Endothelial cell of umbilical vein (primary cell): ENCODE measurements around the gene WTAP. TPM values are rescaled to one million over a fixed set of nuclear protein-coding genes. Genes with fewer than 3 reads are reported as not detected.

ENCODE experiments used
- BruUV-seq: library from RNA; stranded (reverse); fragments of 400-500 nt; replicated peaks from 2 replicates; lab custom pipeline; 2021; lab: Mats Ljungman, UMichigan
- CTCF ChIA-PET: fragments of 300-600, 350-600 bp; sonication (Branson Sonifier 250); formaldehyde crosslinking; loops from one replicate; lab custom pipeline; 2021; ENCODE audit warnings: antibody characterized with exemption, inconsistent platforms; lab: Charles Lee
- POLR2A ChIA-PET: fragments of 300-600, 350-600 bp; sonication (Branson Sonifier 250); formaldehyde crosslinking; loops from one replicate; lab custom pipeline; 2021; ENCODE audit warnings: antibody characterized with exemption, inconsistent platforms; lab: Charles Lee
- DNase-seq: peaks from one replicate; pipeline ENCODE4 v3.0.0-alpha.2; 2011; ENCODE audit warnings: low read depth, low spot score
- FAIRE-seq: peaks from 2 replicates; lab custom pipeline; 2011; peaks lifted over from hg19 to GRCh38; lab: Jason Lieb, UNC
- H2AFZ ChIP-seq: 2 replicates; pipeline ENCODE4 v1.6.0; 2012; ENCODE audit warnings: low read depth, low read length, control low read depth, inconsistent platforms
- H3K27ac ChIP-seq: 2 replicates; pipeline ENCODE4 v1.5.1; 2011; ENCODE audit warnings: low read depth, mild to moderate bottlenecking, control low read depth, low read length, moderate library complexity; ENCODE audit not compliant: insufficient read depth
- H3K27me3 ChIP-seq, 2 experiments: 2 replicates each; pipeline versions ENCODE4 v1.6.0 to v1.6.1; 2011; ENCODE audit warnings: low read length in 2 of 2, mixed read lengths in 1 of 2; ENCODE audit not compliant: control insufficient read depth in 2 of 2, insufficient read depth in 2 of 2
- H3K36me3 ChIP-seq, 2 experiments: 2 replicates in 1 of 2; 3 replicates in 1 of 2; pipeline ENCODE4 v1.5.1; 2011; ENCODE audit warnings: low read length in 2 of 2, mild to moderate bottlenecking in 1 of 2, moderate library complexity in 1 of 2; ENCODE audit not compliant: control insufficient read depth in 2 of 2, insufficient read depth in 2 of 2; ENCODE audit errors: extremely low read depth in 1 of 2
- H3K4me1 ChIP-seq: 3 replicates; pipeline ENCODE4 v1.5.1; 2011; ENCODE audit warnings: mild to moderate bottlenecking, low read length; ENCODE audit not compliant: control insufficient read depth, insufficient read depth; ENCODE audit errors: extremely low read depth
- H3K4me2 ChIP-seq: 2 replicates; pipeline ENCODE4 v1.6.1; 2011; ENCODE audit warnings: low read length, control low read depth, mixed read lengths; ENCODE audit not compliant: insufficient read depth
- H3K4me3 ChIP-seq, 3 experiments: fragments of 200-600 bp in 1 of 3; sonication (generic), shearing (Covaris generic) in 1 of 3; replicated peaks in 1 of 3; 2 replicates each; pipeline ENCODE4 v1.5.1; 2011 to 2016; ENCODE audit warnings: control low read depth in 3 of 3, low read length in 3 of 3, mild to moderate bottlenecking in 2 of 3, inconsistent platforms in 1 of 3, low read depth in 1 of 3, moderate library complexity in 1 of 3; ENCODE audit not compliant: insufficient read depth in 1 of 3
- H3K79me2 ChIP-seq: 2 replicates; pipeline ENCODE4 v1.6.0; 2012; ENCODE audit warnings: low read length, inconsistent platforms; ENCODE audit not compliant: control insufficient read depth, insufficient read depth
- H3K9ac ChIP-seq: replicated peaks from 2 replicates; pipeline ENCODE3; 2011; ENCODE audit warnings: low read length, control low read depth; ENCODE audit not compliant: insufficient read depth; ENCODE audit errors: extremely low read depth
- H3K9me1 ChIP-seq: replicated peaks from 3 replicates; pipeline ENCODE4 v1.6.0; 2011; ENCODE audit warnings: mild to moderate bottlenecking, low read length; ENCODE audit not compliant: control insufficient read depth, insufficient read depth; ENCODE audit errors: extremely low read depth
- H3K9me3 ChIP-seq: replicated peaks from 2 replicates; pipeline ENCODE4 v1.5.1; 2012; ENCODE audit warnings: low read length, inconsistent platforms; ENCODE audit not compliant: control insufficient read depth, insufficient read depth
- H4K20me1 ChIP-seq: replicated peaks from 2 replicates; pipeline ENCODE3; 2011; ENCODE audit warnings: mild to moderate bottlenecking, low read length; ENCODE audit not compliant: control insufficient read depth, insufficient read depth; ENCODE audit errors: extremely low read depth
- EZH2 ChIP-seq: IDR thresholded peaks from 2 replicates; pipeline ENCODE4 v1.6.1; 2012; ENCODE audit warnings: borderline replicate concordance, low read depth, mild to moderate bottlenecking, moderate library complexity, low read length, inconsistent platforms; ENCODE audit not compliant: severe bottlenecking
- FOS ChIP-seq: IDR thresholded peaks from 2 replicates; pipeline ENCODE4 v1.6.1; 2011; ENCODE audit warnings: mild to moderate bottlenecking, low read length, moderate library complexity, borderline replicate concordance; ENCODE audit not compliant: insufficient read depth
- GATA2 ChIP-seq: IDR thresholded peaks from 2 replicates; pipeline ENCODE4 v1.7.0; 2011; ENCODE audit warnings: low read depth, mild to moderate bottlenecking, moderate library complexity, mixed read lengths, low read length; ENCODE audit not compliant: insufficient read length, insufficient read depth
- JUN ChIP-seq: IDR thresholded peaks from 2 replicates; pipeline ENCODE4 v1.6.1; 2011; ENCODE audit warnings: borderline replicate concordance, low read depth; ENCODE audit not compliant: insufficient read length, insufficient read depth
- MYC ChIP-seq: IDR thresholded peaks from one replicate; pipeline ENCODE4 v1.6.1; 2011; ENCODE audit warnings: mild to moderate bottlenecking, low read depth, low read length
- POLR2A ChIP-seq: IDR thresholded peaks from 2 replicates; pipeline ENCODE4 v1.6.1; 2012; ENCODE audit warnings: low read depth, mild to moderate bottlenecking, control low read depth, low read length
- POLR2AphosphoS5 ChIP-seq: IDR thresholded peaks from 2 replicates; pipeline ENCODE4 v1.6.1; 2012; ENCODE audit warnings: low read depth, mild to moderate bottlenecking, control low read depth, low read length, moderate library complexity; ENCODE audit not compliant: insufficient read depth
- dilution Hi-C: fragments of 300-500 bp; cut with MboI; formaldehyde crosslinking; loops from one replicate; pipeline ENCODE4 v1.15.0; 2019; ENCODE audit warnings: low sequenced_read_pairs; ENCODE audit not compliant: extremely low pct_ligation_motif_present
- intact Hi-C: fragments of 100-400 bp; cut with micrococcal nuclease; formaldehyde crosslinking; loops from one replicate; pipeline ENCODE4 v1.10.0; 2022
- polyA plus RNA-seq, 4 experiments: library from polyadenylated mRNA; depleted of rRNA in 3 of 4; stranded (reverse) in 3 of 4; unstranded in 1 of 4; fragments of >200 nt; gene quantifications; 2 replicates each; pipeline versions ENCODE4 v1.2.1 to v1.2.3, GENCODE V29; 2011 to 2012; ENCODE audit warnings: missing spikeins in 1 of 4
- total RNA-seq: library from RNA; stranded (reverse); gene quantifications from 2 replicates; pipeline ENCODE4 v1.2.3, GENCODE V29; 2021
- TF ChIP-seq, protein P1 (sequence below): IDR thresholded peaks from 2 replicates; pipeline ENCODE4 v1.6.1; 2011; ENCODE audit not compliant: insufficient read depth, insufficient read length
- TF ChIP-seq, protein P2 (sequence below), 2 donors: IDR thresholded peaks; 1 replicate in 1 of 2; 2 replicates in 1 of 2; pipeline ENCODE4 v1.5.1; 2011; ENCODE audit warnings: low read length in 2 of 2, mild to moderate bottlenecking in 2 of 2, moderate library complexity in 2 of 2, control low read depth in 1 of 2, inconsistent platforms in 1 of 2, low read depth in 1 of 2; ENCODE audit not compliant: insufficient read depth in 1 of 2; ENCODE audit errors: extremely low read depth in 1 of 2

Gene WTAP
- total and polyA plus RNA-seq, 2 donors (not counting 3 experiments of a cell fraction or from before 2014, with no cell fraction given): 21.7 to 81.6 TPM

DNA sequence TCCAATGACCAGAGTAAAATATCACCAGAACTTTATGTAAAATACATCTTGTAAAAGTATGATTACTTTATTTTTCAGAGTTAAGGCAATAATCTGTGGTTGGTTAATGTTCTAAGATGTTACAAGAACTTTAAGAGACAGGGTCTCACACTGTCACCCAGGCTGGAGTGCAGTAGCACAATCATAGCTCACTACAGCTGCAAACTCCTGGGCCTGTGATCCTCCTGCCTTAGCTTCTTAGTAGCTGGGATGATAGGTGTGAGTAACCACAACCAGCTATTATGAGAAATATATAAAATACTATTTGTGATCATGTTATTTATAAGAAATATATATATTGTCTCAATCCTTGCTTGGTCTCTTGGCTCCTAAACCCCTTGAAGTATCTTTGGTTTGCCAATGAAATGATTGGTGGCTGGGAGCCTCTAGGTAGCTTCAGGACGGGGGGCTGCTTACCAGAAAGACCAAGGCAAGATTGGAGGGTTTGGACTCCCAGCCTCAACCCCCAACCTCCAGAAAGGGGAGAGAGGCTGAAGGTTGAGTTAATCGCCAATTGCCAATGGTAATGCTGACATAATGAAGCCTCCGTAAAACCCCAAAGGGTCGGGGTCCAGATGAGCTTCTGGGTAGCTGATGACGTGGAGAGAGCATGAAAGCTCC lies 49.7 kb upstream of the WTAP start:
- TF ChIP-seq, protein P1, sequence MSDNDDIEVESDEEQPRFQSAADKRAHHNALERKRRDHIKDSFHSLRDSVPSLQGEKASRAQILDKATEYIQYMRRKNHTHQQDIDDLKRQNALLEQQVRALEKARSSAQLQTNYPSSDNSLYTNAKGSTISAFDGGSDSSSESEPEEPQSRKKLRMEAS: no peak
- no peak for TF ChIP-seq EZH2
- TF ChIP-seq MYC: no peak
- no peak for TF ChIP-seq GATA2
- TF ChIP-seq, protein P2, sequence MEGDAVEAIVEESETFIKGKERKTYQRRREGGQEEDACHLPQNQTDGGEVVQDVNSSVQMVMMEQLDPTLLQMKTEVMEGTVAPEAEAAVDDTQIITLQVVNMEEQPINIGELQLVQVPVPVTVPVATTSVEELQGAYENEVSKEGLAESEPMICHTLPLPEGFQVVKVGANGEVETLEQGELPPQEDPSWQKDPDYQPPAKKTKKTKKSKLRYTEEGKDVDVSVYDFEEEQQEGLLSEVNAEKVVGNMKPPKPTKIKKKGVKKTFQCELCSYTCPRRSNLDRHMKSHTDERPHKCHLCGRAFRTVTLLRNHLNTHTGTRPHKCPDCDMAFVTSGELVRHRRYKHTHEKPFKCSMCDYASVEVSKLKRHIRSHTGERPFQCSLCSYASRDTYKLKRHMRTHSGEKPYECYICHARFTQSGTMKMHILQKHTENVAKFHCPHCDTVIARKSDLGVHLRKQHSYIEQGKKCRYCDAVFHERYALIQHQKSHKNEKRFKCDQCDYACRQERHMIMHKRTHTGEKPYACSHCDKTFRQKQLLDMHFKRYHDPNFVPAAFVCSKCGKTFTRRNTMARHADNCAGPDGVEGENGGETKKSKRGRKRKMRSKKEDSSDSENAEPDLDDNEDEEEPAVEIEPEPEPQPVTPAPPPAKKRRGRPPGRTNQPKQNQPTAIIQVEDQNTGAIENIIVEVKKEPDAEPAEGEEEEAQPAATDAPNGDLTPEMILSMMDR (IDR thresholded peaks at IDR 0.05; ENCODE audit: extremely low read depth in 1 of 2, insufficient read depth in 1 of 2, low read depth in 1 of 2, low read length in 2 of 2): no peak
- no peak for TF ChIP-seq POLR2AphosphoS5
- no peak for TF ChIP-seq FOS
- no peak for TF ChIP-seq POLR2A
- no peak for TF ChIP-seq JUN
- no peaks in the 10 kb centered on the region for H3K79me2 ChIP-seq
- dilution Hi-C loops: no loop called here
- H4K20me1 ChIP-seq: no peaks in the 10 kb centered on the region
- ChIA-PET CTCF (no interaction called here), POLR2A (no interaction called here)
- no peaks in the 10 kb centered on the region for H3K27me3 ChIP-seq
- H3K9ac ChIP-seq: no peak overlapping the region
- intact Hi-C loops: no loop called here
- H3K27ac ChIP-seq: no peak overlapping the region
- BruUV-seq: no TSS peak
- no peaks in the 10 kb centered on the region for H3K9me1 ChIP-seq
- H2AFZ ChIP-seq: no peak overlapping the region
- no peak overlapping the region for H3K4me3 ChIP-seq
- DNase-seq (no peak), FAIRE-seq (no peak)
- peaks cover 18% of the 10 kb centered on the region for H3K4me1 ChIP-seq
- peaks cover 0 to 3% of the 10 kb centered on the region in 2 experiments for H3K36me3 ChIP-seq
- H3K4me2 ChIP-seq: no peak overlapping the region
- H3K9me3 ChIP-seq: no peaks in the 10 kb centered on the region
